SIG-M5 treated with dmso at 0.1 percent for 504 hours (cell line): Measurements from ENCODE around the gene A3GALT2.

Experiments used
- DNase-seq: peaks from one replicate; lab custom pipeline; 2025; ENCODE audit not compliant: unreplicated experiment; lab: John Stamatoyannopoulos, UW

A3GALT2 gene

GRCh38 chr1:33350611-33351280 lies 29.8 kb upstream of the A3GALT2 start:
- peak; percentile 37 for DNase-seq

- DNase-seq = peak; percentile 48
Measured at GRCh38 chr1:33349778-33350610, 29.1 kb upstream of the A3GALT2 start.

GRCh38 chr1:33349081-33349759 lies 28.3 kb upstream of the A3GALT2 start:
- peak; percentile 22 for DNase-seq

- no peak for DNase-seq
Measured at GRCh38 chr1:33348676-33349080, 27.8 kb upstream of the A3GALT2 start.

- no peak for DNase-seq
Measured at GRCh38 chr1:33348194-33348593, 27.3 kb upstream of the A3GALT2 start.

- no peak for DNase-seq
Measured at GRCh38 chr1:33347650-33347992, 26.7 kb upstream of the A3GALT2 start.

- DNase-seq = peak; percentile 44
Measured at GRCh38 chr1:33346927-33347649, 26.2 kb upstream of the A3GALT2 start.

- DNase-seq = no peak
Measured at GRCh38 chr1:33346533-33346926, 25.6 kb upstream of the A3GALT2 start.

GRCh38 chr1:33344896-33345560 lies 24.1 kb upstream of the A3GALT2 start:
- DNase-seq = no peak

- DNase-seq = no peak
Measured at GRCh38 chr1:33343539-33343938, 22.6 kb upstream of the A3GALT2 start.

- peak; percentile 2 for DNase-seq
Measured at GRCh38 chr1:33342041-33342723, 21.3 kb upstream of the A3GALT2 start.

- DNase-seq = no peak
Measured at GRCh38 chr1:33341190-33341589, 20.3 kb upstream of the A3GALT2 start.

- DNase-seq = no peak
Measured at GRCh38 chr1:33339413-33339812, 18.5 kb upstream of the A3GALT2 start.

- peak; percentile 86 for DNase-seq
Measured at GRCh38 chr1:33338440-33339211, 17.7 kb upstream of the A3GALT2 start.

- no peak for DNase-seq
Measured at GRCh38 chr1:33338048-33338439, 17.1 kb upstream of the A3GALT2 start.

GRCh38 chr1:33337441-33337840 lies 16.5 kb upstream of the A3GALT2 start:
- DNase-seq = no peak

- DNase-seq = no peak
Measured at GRCh38 chr1:33336580-33336979, 15.7 kb upstream of the A3GALT2 start.

- DNase-seq = peak; percentile 32
Measured at GRCh38 chr1:33335020-33335419, 14.1 kb upstream of the A3GALT2 start.

GRCh38 chr1:33334081-33334552 lies 13.2 kb upstream of the A3GALT2 start:
- DNase-seq = no peak
